Loucy (cell line): ENCODE data around the gene SLC25A42.

Experiments
- H2AFZ ChIP-seq: fragments of 200-600 bp; sonication (generic); 2 replicates; pipeline ENCODE4 v1.6.0; 2016; ENCODE audit warnings: antibody characterized with exemption, mild to moderate bottlenecking, low read length, moderate library complexity
- H3F3A ChIP-seq: fragments of 200-600 bp; 2 replicates; pipeline ENCODE4 v1.6.0; 2016; ENCODE audit warnings: antibody characterized with exemption, low read depth, mild to moderate bottlenecking
- H3K27me3 ChIP-seq: fragments of 200-600 bp; sonication (generic); 2 replicates; pipeline ENCODE4 v1.6.1; 2014; ENCODE audit warnings: low read length, mild to moderate bottlenecking; ENCODE audit not compliant: insufficient read depth, poor library complexity, severe bottlenecking
- H3K36me3 ChIP-seq: fragments of 200-600 bp; sonication (generic); 2 replicates; pipeline ENCODE4 v1.6.1; 2016; ENCODE audit warnings: low read length; ENCODE audit not compliant: insufficient read depth
- H3K4me1 ChIP-seq: fragments of 200-600 bp; sonication (generic); 2 replicates; pipeline ENCODE4 v1.5.1; 2014; ENCODE audit warnings: low read length, mild to moderate bottlenecking; ENCODE audit not compliant: insufficient read depth, poor library complexity, severe bottlenecking
- H3K4me2 ChIP-seq: fragments of 200-600 bp; sonication (generic); 2 replicates; pipeline ENCODE4 v1.6.0; 2014; ENCODE audit warnings: antibody characterized with exemption, low read length, low read depth, mild to moderate bottlenecking; ENCODE audit not compliant: poor library complexity, severe bottlenecking
- H3K4me3 ChIP-seq: fragments of 200-600 bp; sonication (generic); 2 replicates; pipeline ENCODE4 v1.5.1; 2014; ENCODE audit warnings: low read length, mild to moderate bottlenecking, mixed read lengths; ENCODE audit not compliant: poor library complexity, severe bottlenecking
- H3K79me2 ChIP-seq: fragments of 200-600 bp; sonication (generic); 2 replicates; pipeline ENCODE4 v1.6.1; 2014; ENCODE audit warnings: low read length; ENCODE audit not compliant: insufficient read depth
- H3K9ac ChIP-seq: fragments of 200-600 bp; sonication (generic); 2 replicates; pipeline ENCODE4 v1.6.0; 2014; ENCODE audit warnings: mild to moderate bottlenecking, low read depth, low read length, moderate library complexity; ENCODE audit not compliant: poor library complexity, severe bottlenecking
- H3K9me2 ChIP-seq: fragments of 200-600 bp; sonication (generic); replicated peaks from 2 replicates; pipeline ENCODE4 v1.6.1; 2016; ENCODE audit warnings: low read depth, low read length, mixed read lengths
- H3K9me3 ChIP-seq: fragments of 200-600 bp; sonication (generic); 2 replicates; pipeline ENCODE4 v1.6.1; 2014; ENCODE audit warnings: mild to moderate bottlenecking, antibody characterized with exemption, low read length, low read depth; ENCODE audit not compliant: insufficient read depth
- H4K20me1 ChIP-seq: fragments of 200-600 bp; sonication (generic); 2 replicates; pipeline ENCODE4 v1.6.0; 2014; ENCODE audit warnings: antibody characterized with exemption, low read length, mild to moderate bottlenecking; ENCODE audit not compliant: insufficient read depth, poor library complexity, severe bottlenecking
- EZH2phosphoT487 ChIP-seq: fragments of 200-600 bp; IDR thresholded peaks from 2 replicates; pipeline ENCODE4 v1.6.1; 2018; ENCODE audit warnings: antibody characterized with exemption, mild to moderate bottlenecking, moderate library complexity, borderline replicate concordance
- TF ChIP-seq, protein P1 (sequence below): fragments of 200-600 bp; sonication (generic); conservative IDR thresholded peaks from 2 replicates; pipeline ENCODE4 v1.5.1; 2014; ENCODE audit warnings: mild to moderate bottlenecking, antibody characterized with exemption, low read length

The SLC25A42 gene

DNA sequence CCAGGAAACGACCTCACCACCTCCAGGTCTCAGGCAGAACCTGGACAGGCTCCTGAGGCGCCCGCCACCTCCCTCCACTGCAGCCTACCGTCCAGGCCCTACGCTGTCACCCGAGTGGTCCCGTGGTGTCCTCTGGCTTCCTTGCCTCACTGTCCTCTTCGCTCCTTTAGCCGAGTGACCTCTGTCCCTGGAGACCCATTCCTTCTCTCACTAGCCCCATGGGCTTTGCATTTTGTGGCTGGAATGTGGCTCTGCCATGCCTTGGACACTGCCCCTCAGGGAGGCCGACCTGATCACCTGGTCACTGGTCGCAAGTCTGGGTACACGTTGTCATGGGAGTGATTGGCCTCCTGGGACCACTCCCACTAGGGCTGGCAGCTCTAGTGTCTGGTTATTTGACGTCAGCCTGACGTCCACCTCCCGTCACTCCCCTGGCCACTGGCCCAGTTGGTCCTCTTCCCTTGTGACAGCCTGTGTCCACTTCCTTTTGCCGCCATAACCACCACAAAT lies 17.9 kb downstream of the SLC25A42 start:
- H3K9ac ChIP-seq: no peak overlapping the region

DNA sequence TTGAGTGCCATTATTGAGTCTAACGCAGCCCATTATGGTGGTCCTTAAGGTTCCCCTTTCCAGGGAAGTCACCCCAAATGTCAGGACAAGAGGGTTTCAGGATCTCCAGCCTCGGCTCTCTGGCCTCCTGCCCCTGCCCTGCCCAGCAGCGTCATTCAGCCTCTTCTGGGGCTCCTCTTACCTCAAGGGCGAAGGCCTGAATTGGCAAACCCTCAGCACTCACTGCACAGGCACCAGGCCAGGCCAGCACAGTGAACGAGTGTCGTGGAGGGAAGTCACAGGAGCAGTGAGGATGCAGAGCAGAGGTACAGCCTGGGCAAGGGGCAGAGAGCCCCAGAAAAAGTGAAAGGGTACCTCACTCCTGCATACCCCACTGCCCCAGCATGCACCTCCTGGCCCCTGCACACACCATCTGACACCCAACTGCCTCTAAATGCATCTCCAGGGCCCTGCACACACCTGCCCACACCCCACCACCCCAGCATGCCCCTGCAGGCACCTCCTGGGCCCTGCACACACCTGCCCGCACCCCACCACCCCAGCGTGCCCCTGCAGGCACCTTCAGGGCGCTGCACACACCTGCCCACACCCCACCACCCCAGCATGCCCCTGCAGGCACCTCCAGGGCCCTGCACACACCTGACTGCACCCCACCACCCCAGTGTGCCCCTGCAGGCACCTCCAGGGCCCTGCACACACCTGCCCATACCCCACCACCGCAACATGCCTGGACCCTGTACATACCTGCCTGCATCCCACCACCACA lies 19.8 kb downstream of the SLC25A42 start:
- no peaks in the 10 kb centered on the region for H3K36me3 ChIP-seq
- H3K79me2 ChIP-seq: peaks cover 6% of the 10 kb centered on the region; the same call in 1 of the 2 replicates
- H3K4me1 ChIP-seq: no peaks in the 10 kb centered on the region
- no peaks in the 10 kb centered on the region for H4K20me1 ChIP-seq
- H2AFZ ChIP-seq: no peak overlapping the region
- H3F3A ChIP-seq: no peaks in the 10 kb centered on the region
- no peak for TF ChIP-seq EZH2phosphoT487
- TF ChIP-seq, protein P1, sequence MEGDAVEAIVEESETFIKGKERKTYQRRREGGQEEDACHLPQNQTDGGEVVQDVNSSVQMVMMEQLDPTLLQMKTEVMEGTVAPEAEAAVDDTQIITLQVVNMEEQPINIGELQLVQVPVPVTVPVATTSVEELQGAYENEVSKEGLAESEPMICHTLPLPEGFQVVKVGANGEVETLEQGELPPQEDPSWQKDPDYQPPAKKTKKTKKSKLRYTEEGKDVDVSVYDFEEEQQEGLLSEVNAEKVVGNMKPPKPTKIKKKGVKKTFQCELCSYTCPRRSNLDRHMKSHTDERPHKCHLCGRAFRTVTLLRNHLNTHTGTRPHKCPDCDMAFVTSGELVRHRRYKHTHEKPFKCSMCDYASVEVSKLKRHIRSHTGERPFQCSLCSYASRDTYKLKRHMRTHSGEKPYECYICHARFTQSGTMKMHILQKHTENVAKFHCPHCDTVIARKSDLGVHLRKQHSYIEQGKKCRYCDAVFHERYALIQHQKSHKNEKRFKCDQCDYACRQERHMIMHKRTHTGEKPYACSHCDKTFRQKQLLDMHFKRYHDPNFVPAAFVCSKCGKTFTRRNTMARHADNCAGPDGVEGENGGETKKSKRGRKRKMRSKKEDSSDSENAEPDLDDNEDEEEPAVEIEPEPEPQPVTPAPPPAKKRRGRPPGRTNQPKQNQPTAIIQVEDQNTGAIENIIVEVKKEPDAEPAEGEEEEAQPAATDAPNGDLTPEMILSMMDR: no peak
- H3K4me3 ChIP-seq: no peak overlapping the region
- H3K9ac ChIP-seq: no peak overlapping the region
- no peaks in the 10 kb centered on the region for H3K9me3 ChIP-seq
- H3K4me2 ChIP-seq: no peak overlapping the region
- H3K9me2 ChIP-seq: no peaks in the 10 kb centered on the region
- no peaks in the 10 kb centered on the region for H3K27me3 ChIP-seq

More for the DNA sequence above, 17.9 kb downstream of the SLC25A42 start:
- Histone ChIP-seq H3F3A (no peaks in the 10 kb centered on the region), H3K27me3 (no peaks in the 10 kb centered on the region), H3K4me1 (no peaks in the 10 kb centered on the region), H2AFZ (no peak overlapping the region), H3K79me2 (peaks cover 9% of the 10 kb centered on the region; the same call in 1 of the 2 replicates), H3K9me3 (no peaks in the 10 kb centered on the region), H3K4me2 (no peak overlapping the region), H3K9me2 (no peaks in the 10 kb centered on the region), H3K36me3 (no peaks in the 10 kb centered on the region), H4K20me1 (no peaks in the 10 kb centered on the region), H3K4me3 (no peak overlapping the region)
- TF ChIP-seq, protein P1: no peak
- TF ChIP-seq EZH2phosphoT487: no peak

DNA sequence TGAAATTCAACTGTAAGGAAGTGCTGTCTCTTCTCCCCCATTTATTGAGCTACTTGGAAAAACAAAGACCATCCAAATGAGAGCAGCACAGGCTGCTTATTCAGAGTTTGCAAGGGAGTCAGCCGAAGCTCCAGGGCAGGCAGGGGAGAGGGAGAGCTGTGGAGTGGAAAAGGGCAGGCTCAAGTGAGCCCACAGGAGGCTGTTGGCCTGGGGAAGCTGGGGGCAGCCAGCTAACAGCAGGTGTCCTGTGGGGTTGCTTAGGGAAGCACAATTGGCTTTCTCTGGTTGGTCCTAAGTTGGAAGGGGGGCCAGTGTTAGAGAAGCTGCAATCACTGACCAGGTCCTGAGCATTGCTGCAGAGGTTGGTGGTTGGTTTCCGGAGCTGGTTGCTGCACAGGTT lies 23.9 kb downstream of the SLC25A42 start:
- H3K4me3 ChIP-seq: no peak overlapping the region
- H3F3A ChIP-seq: no peaks in the 10 kb centered on the region
- H4K20me1 ChIP-seq: no peaks in the 10 kb centered on the region
- no peak for TF ChIP-seq EZH2phosphoT487
- TF ChIP-seq, protein P1: no peak
- no peaks in the 10 kb centered on the region for H3K9me3 ChIP-seq
- no peak overlapping the region for H3K9ac ChIP-seq
- no peaks in the 10 kb centered on the region for H3K27me3 ChIP-seq
- H3K79me2 ChIP-seq: no peaks in the 10 kb centered on the region
- no peaks in the 10 kb centered on the region for H3K9me2 ChIP-seq
- no peak overlapping the region for H2AFZ ChIP-seq
- no peaks in the 10 kb centered on the region for H3K4me1 ChIP-seq
- no peaks in the 10 kb centered on the region for H3K36me3 ChIP-seq
- no peak overlapping the region for H3K4me2 ChIP-seq
